SIG-M5 treated with dmso at 0.1 percent for 504 hours (cell line): ENCODE data around the gene PSMG1.
"Not testable (repeated sequence)": the region's sequence is repeated elsewhere in the genome, so short reads cannot be mapped to it uniquely, and the experiment has no call there.

Source experiments
- DNase-seq: peaks from one replicate; lab custom pipeline; 2025; ENCODE audit not compliant: unreplicated experiment; lab: John Stamatoyannopoulos, UW

The PSMG1 gene

DNA sequence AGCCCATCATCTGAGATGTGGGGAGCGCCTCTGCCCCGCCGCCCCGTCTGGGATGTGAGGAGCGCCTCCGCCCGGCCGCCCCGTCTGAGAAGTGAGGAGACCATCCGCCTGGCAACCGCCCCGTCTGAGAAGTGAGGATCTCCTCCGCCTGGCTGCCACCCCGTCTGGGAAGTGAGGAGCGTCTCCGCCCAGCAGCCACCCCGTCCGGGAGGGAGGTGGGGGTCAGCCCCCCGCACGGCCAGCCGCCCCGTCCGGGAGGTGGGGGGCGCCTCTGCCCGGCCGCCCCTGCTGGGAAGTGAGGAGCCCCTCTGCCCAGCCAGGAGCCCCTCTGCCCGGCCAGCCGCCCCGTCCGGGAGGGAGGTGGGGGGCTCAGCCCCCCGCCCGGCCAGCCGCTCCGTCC lies 26.0 kb downstream of the PSMG1 start:
- DNase-seq: not testable (repeated sequence)

DNA sequence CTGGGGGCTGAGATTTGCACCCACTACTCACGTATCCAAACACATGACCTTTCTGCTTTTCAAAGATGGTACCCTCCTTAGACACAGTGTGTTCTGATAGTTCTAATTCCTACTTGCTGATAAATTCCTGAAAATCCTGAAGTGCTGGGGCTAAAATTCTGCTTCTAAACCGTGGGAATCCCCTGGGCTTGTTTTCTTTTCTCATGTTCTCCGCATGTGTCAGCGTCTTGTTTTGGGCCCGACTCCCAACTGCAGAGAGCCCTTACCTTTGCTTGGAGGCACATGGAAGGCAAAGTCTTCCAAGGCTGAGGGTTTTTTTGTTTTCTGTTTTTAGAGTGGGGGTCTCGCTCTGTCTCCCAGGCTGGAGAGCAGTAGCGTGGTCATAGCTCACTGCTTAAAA lies 27.2 kb downstream of the PSMG1 start:
- no peak for DNase-seq

GRCh38 chr21:39155578-39155977 lies 27.7 kb downstream of the PSMG1 start:
- DNase-seq: no peak

- no peak for DNase-seq
Measured at GRCh38 chr21:39153842-39154241, 29.4 kb downstream of the PSMG1 start.

DNA sequence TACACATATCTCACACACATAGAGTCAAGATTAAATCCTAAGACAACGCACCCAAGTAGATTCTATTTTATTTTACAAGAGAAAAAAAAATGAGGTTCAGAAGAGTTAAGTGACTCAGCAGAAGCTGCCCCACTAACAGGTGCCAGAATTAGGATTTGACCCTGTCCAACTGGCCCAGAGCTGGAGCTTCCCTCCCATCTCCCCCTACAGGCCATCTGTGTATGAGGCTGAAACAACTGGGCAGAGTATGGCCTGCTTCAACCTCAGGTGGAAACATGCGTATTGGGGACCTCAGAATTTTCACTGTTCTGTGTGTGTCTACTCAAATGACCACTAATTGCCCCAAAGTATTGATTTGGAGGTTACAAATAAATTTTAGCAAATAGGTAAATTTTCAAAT lies 29.9 kb downstream of the PSMG1 start:
- DNase-seq: peak; percentile 22

- DNase-seq: no peak
Measured at GRCh38 chr21:39152271-39152670, 31.0 kb downstream of the PSMG1 start.

GRCh38 chr21:39150877-39151276 lies 32.4 kb downstream of the PSMG1 start:
- no peak for DNase-seq

DNA sequence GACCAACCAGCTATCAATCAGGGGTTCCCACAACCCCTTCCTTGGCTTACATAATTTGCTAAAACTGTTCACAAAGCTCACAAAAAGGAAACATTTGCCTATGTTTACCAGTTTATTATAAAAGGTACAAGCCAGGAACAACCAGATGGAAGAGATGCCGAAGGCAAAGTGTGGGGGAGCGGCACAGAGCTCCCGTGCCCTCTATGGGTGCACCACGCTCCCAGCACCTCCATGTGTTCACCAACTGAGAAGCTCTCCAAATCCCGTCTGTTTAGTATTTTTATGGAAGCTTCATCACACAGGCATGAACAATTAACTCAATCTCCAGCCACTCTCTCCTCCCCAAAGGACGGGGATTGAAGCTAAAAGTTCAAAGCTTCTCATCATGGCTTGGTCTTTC lies 32.9 kb downstream of the PSMG1 start:
- no peak for DNase-seq

DNA sequence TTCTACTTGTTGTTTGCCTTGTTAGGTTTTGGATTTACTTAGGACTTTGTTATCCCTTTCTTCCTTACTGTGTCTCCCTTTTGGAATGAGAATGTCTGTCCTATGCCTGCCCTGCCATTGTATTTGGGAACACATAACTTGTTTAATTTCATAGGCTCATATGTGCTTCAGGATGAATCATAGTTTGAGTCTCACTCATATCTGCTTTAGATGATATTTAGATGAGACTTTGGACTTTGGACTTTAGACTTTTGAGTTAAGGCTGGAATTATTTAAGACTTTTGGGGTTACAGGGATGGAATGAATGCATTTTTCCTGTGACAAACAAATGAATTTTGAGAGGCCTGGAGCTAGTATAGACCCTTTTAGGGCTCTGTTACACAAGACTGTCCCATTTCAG lies 33.4 kb downstream of the PSMG1 start:
- no peak for DNase-seq

GRCh38 chr21:39148975-39149374 lies 34.3 kb downstream of the PSMG1 start:
- no peak for DNase-seq

DNA sequence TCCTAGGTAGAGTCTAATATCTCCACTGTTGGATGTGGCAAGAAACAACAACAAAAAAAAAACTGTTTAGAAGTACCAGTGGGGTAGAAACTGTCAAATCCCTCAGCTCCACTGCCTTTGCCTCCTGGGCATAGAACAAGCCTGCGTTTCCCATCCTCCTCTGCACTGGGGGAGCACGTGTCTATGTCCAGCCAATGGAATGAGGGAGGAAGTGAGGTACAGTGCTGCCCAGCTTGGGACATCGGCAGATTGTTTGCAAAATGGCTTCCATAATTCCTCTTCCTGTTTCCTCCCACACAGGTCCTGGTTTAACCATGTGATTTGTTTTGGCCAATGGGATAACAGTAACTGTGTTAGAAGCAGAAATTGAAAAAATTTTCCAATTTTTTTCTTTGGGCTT lies 39.1 kb downstream of the PSMG1 start:
- no peak for DNase-seq

GRCh38 chr21:39142972-39143371 lies 40.3 kb downstream of the PSMG1 start:
- DNase-seq: no peak

GRCh38 chr21:39141502-39141901 lies 41.7 kb downstream of the PSMG1 start:
- no peak for DNase-seq

DNA sequence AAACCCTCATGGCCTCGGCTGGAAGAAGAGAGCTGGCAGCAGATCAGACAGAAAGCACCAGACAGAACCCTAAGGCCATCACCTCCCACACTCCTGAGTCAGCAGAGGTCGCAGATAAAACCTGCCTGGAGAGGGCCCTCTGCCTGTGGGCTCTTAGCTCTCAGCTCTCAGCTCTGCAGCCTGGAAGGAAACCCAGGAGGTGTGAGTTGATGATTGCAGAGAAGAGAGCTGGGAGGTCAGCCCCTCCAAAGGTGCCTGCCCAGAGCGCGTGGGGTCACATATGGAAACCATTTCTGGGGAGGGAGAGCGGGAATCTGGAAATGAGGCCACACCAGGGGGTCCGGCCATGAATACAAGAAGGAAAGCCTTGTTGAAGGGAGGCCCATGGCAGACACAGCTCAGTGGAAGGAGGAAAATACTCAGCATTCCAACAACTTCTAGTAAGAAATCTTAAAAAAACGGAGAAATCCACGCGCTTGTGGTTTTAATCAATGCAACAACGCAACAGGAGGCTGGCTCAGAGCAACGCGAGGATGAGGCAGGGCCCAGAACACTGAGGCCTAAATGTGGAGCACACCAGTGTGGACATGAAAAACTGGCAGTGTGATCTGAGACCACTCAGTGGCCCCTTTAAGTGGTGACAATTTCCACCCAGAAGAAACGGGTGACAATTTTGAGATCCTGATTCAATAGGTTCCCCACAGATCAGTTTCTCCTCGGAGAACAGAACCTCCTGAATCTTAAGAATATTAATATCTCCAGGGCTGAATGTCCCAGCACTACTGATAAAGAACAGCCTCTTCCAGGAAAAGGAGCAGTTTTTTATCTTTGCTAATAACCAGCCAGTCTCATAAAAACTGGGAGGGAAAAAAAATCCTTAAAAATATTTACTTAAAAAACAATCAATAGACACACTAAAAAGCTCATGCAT lies 45.7 kb downstream of the PSMG1 start:
- DNase-seq: no peak

DNA sequence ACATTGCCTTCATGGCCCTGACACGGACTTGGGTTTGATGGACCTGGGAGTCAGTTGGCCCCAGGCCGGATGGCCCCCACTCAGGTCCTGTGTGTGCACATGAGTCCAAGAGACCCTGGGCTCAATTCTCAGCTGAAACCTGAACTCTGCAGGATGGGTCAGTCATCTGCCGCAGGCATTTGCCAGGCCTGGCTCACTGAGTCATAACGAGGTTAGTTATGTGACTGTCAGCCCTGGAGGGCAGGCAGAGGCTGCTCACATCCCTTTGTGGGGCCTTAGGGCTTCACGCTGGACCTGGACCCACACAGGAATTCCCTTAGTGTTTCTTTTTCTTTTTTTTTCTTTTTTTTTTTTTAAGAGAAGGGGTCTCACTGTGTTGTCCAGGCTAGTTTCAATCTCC lies 46.5 kb downstream of the PSMG1 start:
- DNase-seq: no peak

- DNase-seq: peak; percentile 60
Measured at GRCh38 chr21:39136138-39136537, 47.1 kb downstream of the PSMG1 start.

GRCh38 chr21:39134288-39134810 lies 48.9 kb downstream of the PSMG1 start:
- DNase-seq: no peak

GRCh38 chr21:39132248-39132647 lies 51.0 kb downstream of the PSMG1 start:
- DNase-seq: no peak

- no peak for DNase-seq
Measured at GRCh38 chr21:39131791-39132190, 51.5 kb downstream of the PSMG1 start.

DNA sequence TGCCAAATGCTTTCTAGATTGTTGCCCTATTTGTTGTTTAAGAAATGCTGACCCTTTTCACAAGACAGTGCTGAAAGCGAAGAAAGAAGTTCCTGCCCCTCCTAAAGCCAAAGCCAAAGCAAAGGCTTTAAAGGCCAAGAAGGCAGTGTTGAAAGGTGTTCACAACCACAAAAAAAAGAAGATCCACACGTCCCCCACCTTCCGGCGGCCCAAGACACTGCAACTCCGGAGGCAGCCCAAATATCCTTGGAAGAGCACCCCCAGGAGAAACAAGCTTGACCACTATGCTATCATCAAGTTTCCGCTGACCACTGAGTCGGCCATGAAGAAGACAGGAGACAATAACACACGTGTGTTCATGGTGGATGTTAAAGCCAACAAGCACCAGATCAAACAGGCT lies 55.7 kb downstream of the PSMG1 start:
- DNase-seq: no peak

GRCh38 chr21:39126486-39126806 lies 56.8 kb downstream of the PSMG1 start:
- no peak for DNase-seq

DNA sequence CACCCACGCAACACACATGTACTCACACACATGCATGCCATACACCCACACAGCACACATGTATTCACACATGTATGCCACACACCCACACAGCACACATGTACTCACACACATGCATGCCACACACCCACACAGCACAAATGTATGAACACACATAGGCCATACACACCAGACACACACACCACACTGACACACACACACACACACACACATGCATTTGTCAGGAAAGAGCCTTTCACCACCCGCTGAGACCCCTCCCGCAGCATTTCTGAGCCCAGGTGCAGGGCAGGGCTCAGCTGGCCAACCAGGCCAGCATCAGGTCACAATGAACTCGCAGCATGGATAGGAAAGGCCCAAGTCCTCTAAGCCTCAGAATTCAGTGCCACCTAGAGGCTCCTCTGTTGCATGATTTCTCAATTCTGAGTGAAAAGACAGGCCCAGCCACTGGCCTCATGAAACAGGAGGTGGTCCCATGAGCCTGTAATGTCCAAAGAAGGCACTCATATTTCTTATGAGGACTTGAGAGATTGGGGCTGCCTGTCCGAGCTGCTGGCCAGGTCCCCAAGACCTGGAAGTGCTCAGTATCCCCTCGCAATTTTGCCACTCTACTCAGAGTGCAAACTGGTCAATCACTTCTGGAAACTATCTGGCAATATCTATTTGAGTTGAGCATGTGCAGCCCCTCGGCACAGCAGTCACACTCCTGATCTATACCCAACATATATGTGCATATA lies 57.3 kb downstream of the PSMG1 start:
- DNase-seq: peak; percentile 74
